ENCODE results near the gene BAZ2B. TPM values are rescaled to one million over a fixed set of nuclear protein-coding genes. Genes with fewer than 3 reads are reported as not detected.

The BAZ2B gene
- total and polyA plus RNA-seq, 7 experiments from 2014 or later: 9.9 to 57.4 (median 15.3) TPM

DNA sequence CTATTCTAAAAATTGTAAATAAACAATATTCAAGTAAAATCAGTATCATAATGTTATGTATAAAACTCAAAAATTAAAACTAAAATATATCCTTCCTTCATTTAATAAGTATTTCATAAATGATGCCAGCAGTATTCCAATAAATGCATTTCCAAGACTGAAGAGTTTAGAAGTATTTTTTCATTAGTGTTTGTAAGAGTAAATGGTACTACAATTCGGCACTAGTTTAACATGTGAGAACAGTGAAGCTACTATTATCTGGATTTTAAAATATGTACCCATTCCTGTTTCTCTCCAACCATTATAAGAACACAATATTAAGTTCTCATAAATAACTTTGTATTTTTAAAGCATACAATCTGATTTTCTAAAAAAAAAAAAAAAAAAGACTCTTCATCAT lies 3.3 kb downstream of the BAZ2B start:
- intact Hi-C loops (cut with micrococcal nuclease): loop anchor here in 1 of 2 donors (10.0 kb wide), 2 partner anchors 182 to 292 kb away; partner anchors contain the start of genes CD302 and LY75
- H3K27me3 Mint-ChIP-seq: peaks cover 17 to 52% (median 41%) of the 10 kb centered on the region in 5 donors
- Histone ChIP-seq H3K9me3 (ENCODE audit: control insufficient read depth in 2 of 3, low read length in 3 of 3) (no peaks in the 10 kb centered on the region), H3K27ac (ENCODE audit: low read depth, low read length) (no peak overlapping the region), H3K4me3 (ENCODE audit: low read length) (no peak overlapping the region), H3K36me3 (ENCODE audit: control insufficient read depth in 2 of 3, insufficient read depth in 3 of 3, low read length in 3 of 3) (no peaks in the 10 kb centered on the region), H3K4me1 (ENCODE audit: control insufficient read depth in 2 of 2, insufficient read depth in 2 of 2, low read length in 2 of 2) (peaks cover 4 to 5% of the 10 kb centered on the region in 2 donors), H3K27me3 (ENCODE audit: control insufficient read depth in 2 of 2, insufficient read depth in 2 of 2, low read length in 2 of 2) (peaks cover 3% of the 10 kb centered on the region in 2 donors)
- H3K36me3 Mint-ChIP-seq: peaks cover 0 to 4% (median 0%) of the 10 kb centered on the region in 5 donors
- DNase-seq (no peak), ATAC-seq (no peak)
- H3K27ac Mint-ChIP-seq: no peak overlapping the region
- ChIA-PET POLR2A (interaction anchor here (0.6 kb wide), 1 partner anchor 228 kb away, joined by 3 read pairs; no protein-coding TSS in a partner anchor), CTCF (no interaction called here)
- H3K9me3 Mint-ChIP-seq: no peaks in the 10 kb centered on the region
- no peak overlapping the region for H3K4me3 Mint-ChIP-seq
- peaks cover 10 to 18% (median 15%) of the 10 kb centered on the region in 7 donors for H3K4me1 Mint-ChIP-seq

DNA sequence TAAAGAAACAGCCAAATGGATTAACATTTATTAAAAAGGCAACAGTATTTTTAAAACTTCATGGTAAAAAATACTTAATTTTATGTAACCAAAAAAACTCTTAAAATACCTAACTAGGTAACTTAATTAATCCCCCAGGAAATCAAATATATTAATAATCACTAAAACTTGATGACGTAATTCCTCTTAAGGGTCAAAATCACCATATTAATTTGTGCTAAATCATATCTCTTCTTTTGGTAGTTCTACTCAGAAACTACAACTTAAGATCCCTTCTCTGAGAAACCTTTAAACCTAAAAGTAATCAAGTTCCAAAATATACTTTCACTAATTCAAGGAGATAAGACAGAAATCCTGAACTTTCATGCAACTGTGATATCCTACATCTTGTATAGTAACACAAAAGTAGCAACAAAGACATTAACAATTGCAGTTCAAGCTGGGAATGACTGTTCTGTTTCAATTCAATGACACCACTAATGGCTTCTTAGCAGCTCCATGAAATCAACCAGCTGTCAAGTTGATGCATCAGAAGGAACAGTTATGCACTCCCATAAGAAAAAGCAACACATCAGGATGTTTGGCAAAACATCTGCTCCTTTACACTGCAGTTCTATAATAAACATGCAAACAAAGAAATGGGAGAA lies 4.0 kb downstream of the BAZ2B start:
- peaks cover 3% of the 10 kb centered on the region in 2 donors for H3K27me3 ChIP-seq (ENCODE audit: control insufficient read depth in 2 of 2, insufficient read depth in 2 of 2, low read length in 2 of 2)

DNA sequence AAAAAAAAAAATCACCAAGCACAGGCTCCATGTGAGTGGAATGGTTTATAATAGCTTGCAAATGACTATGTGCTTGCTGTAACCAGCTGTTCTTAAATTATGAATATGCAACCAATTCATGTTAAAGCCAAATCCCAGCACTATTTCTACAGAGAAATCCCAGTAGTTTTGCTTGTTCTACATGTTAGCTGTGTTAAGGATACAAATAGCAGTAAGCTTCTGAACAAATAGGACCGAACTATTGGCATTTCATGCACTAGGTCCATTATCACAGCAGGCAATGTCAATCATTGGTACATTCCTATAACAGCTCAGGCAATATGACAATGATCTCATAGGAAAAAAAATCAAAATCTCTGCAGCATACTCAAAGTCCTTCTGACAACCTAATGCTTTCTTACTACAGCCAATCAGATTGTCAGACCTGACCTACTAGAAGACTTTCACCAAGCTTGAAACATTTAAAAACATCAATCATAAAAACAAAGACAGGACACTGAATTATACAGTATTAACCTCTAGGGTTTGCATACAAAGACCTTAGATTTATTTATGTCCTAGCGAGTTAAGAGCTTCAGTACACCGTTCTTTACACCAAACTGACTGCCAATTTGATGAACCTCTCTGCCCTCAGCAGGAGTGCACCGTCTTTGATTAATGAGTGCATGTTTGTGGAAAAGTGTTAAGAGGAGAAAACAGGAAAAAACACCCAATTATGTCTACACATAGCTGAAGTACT lies 6.4 kb downstream of the BAZ2B start:
- no peaks in the 10 kb centered on the region for H3K9me3 Mint-ChIP-seq
- intact Hi-C loops (cut with micrococcal nuclease): loop anchor here in 1 of 2 donors (10.0 kb wide), 2 partner anchors 185 to 295 kb away; partner anchors contain the start of genes CD302 and LY75
- no peaks in the 10 kb centered on the region for H3K9me3 ChIP-seq (ENCODE audit: control insufficient read depth in 2 of 3, low read length in 3 of 3)
- no peak overlapping the region for H3K27ac ChIP-seq (ENCODE audit: low read depth, low read length)
- H3K4me1 Mint-ChIP-seq: peaks cover 3 to 9% (median 4%) of the 10 kb centered on the region in 7 donors
- H3K27me3 ChIP-seq (ENCODE audit: control insufficient read depth in 2 of 2, insufficient read depth in 2 of 2, low read length in 2 of 2): no peaks in the 10 kb centered on the region
- ChIA-PET CTCF (no interaction called here), POLR2A (no interaction called here)
- H3K27ac Mint-ChIP-seq: no peak overlapping the region
- no peak overlapping the region for H3K4me3 ChIP-seq (ENCODE audit: low read length)
- ATAC-seq (no peak), DNase-seq (no peak)
- H3K36me3 Mint-ChIP-seq: no peaks in the 10 kb centered on the region
- H3K4me3 Mint-ChIP-seq: no peak overlapping the region
- H3K4me1 ChIP-seq (ENCODE audit: control insufficient read depth in 2 of 2, insufficient read depth in 2 of 2, low read length in 2 of 2): no peaks in the 10 kb centered on the region
- H3K36me3 ChIP-seq (ENCODE audit: control insufficient read depth in 2 of 3, insufficient read depth in 3 of 3, low read length in 3 of 3): no peaks in the 10 kb centered on the region
- H3K27me3 Mint-ChIP-seq: peaks cover 7 to 24% (median 19%) of the 10 kb centered on the region in 5 donors

More for the DNA sequence above, 4.0 kb downstream of the BAZ2B start:
- DNase-seq: no peak
- intact Hi-C loops (cut with micrococcal nuclease): loop anchor here in 1 of 2 donors (10.0 kb wide), 2 partner anchors 182 to 292 kb away; partner anchors contain the start of genes CD302 and LY75
- H3K27ac ChIP-seq (ENCODE audit: low read depth, low read length): no peak overlapping the region
- H3K9me3 ChIP-seq (ENCODE audit: control insufficient read depth in 2 of 3, low read length in 3 of 3): no peaks in the 10 kb centered on the region
- Mint-ChIP-seq H3K4me1 (peaks cover 10 to 18% (median 15%) of the 10 kb centered on the region in 7 donors), H3K27ac (no peak overlapping the region), H3K36me3 (peaks cover 0 to 4% (median 0%) of the 10 kb centered on the region in 5 donors), H3K27me3 (peaks cover 17 to 45% (median 35%) of the 10 kb centered on the region in 5 donors), H3K4me3 (no peak overlapping the region), H3K9me3 (no peaks in the 10 kb centered on the region)
- ATAC-seq: no peak
- no peaks in the 10 kb centered on the region for H3K36me3 ChIP-seq (ENCODE audit: control insufficient read depth in 2 of 3, insufficient read depth in 3 of 3, low read length in 3 of 3)
- no peak overlapping the region for H3K4me3 ChIP-seq (ENCODE audit: low read length)
- CTCF ChIA-PET: no interaction called here
- H3K4me1 ChIP-seq (ENCODE audit: control insufficient read depth in 2 of 2, insufficient read depth in 2 of 2, low read length in 2 of 2): peaks cover 4 to 5% of the 10 kb centered on the region in 2 donors
- POLR2A ChIA-PET: interaction anchor here (0.6 kb wide), 1 partner anchor 227 kb away, joined by 3 read pairs; no protein-coding TSS in a partner anchor

DNA sequence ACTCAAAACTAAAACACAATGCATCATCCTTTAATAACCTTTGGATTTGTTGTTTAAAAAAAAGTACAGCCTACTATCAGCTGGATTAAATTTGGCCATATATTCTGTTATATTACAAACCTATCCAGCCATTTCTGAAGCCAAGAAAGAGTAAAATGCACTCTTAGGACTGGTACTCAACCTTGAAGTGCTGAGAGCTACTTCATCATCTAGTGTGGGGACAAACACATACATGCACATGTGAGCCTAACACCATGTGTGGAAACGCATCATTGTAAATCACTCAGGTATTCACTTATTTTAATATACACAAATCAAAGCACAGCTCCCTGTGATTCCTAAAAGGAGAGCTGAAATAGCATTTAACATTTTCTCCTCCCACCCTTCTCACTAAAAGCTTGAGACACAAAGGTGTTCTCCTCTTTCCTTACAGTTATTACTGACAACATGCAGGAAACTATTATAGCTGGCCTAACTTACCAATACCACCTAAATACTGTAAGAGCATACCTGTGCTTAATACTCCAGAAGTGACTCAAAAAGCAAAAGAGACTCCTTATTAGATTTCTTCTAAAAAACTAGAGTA lies 7.5 kb downstream of the BAZ2B start:
- H3K27me3 Mint-ChIP-seq: peaks cover 0 to 14% (median 7%) of the 10 kb centered on the region in 5 donors
- ATAC-seq: no peak
- H3K36me3 Mint-ChIP-seq: no peaks in the 10 kb centered on the region
- no peaks in the 10 kb centered on the region for H3K9me3 ChIP-seq (ENCODE audit: control insufficient read depth in 2 of 3, low read length in 3 of 3)
- H3K9me3 Mint-ChIP-seq: no peaks in the 10 kb centered on the region
- CTCF ChIA-PET: no interaction called here
- no peak overlapping the region for H3K4me3 ChIP-seq (ENCODE audit: low read length)
- no peak for DNase-seq
- intact Hi-C loops (cut with micrococcal nuclease): no loop called here
- no peak overlapping the region for H3K4me3 Mint-ChIP-seq
- H3K4me1 Mint-ChIP-seq: peaks cover 0 to 2% (median 0%) of the 10 kb centered on the region in 7 donors
- H3K36me3 ChIP-seq (ENCODE audit: control insufficient read depth in 2 of 3, insufficient read depth in 3 of 3, low read length in 3 of 3): no peaks in the 10 kb centered on the region
- H3K4me1 ChIP-seq (ENCODE audit: control insufficient read depth in 2 of 2, insufficient read depth in 2 of 2, low read length in 2 of 2): no peaks in the 10 kb centered on the region
- no peaks in the 10 kb centered on the region for H3K27me3 ChIP-seq (ENCODE audit: control insufficient read depth in 2 of 2, insufficient read depth in 2 of 2, low read length in 2 of 2)
- POLR2A ChIA-PET: no interaction called here
- H3K27ac Mint-ChIP-seq: no peak overlapping the region
- H3K27ac ChIP-seq (ENCODE audit: low read depth, low read length): no peak overlapping the region

DNA sequence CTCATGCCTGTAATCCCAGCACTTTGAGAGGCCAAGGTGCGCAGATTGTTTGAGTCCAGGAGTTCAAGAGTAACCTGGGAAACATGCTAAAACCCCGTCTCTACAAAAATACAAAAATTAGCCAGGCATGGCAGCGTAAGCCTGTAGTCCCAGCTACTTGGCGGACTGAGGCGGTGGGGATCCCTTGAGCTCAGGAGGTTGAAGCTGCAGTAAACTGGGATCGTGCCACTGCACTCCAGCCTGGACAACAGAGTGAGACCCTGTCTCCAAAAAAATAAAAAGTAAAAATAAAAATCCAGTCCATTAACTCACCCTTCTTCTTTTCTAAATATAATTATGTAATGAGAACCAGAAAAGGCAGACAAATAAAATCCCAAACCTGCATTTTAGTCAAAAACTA lies 8.2 kb downstream of the BAZ2B start:
- Mint-ChIP-seq H3K36me3 (no peaks in the 10 kb centered on the region), H3K4me3 (no peak overlapping the region), H3K27ac (no peak overlapping the region), H3K4me1 (no peaks in the 10 kb centered on the region), H3K9me3 (no peaks in the 10 kb centered on the region), H3K27me3 (peaks cover 0 to 9% (median 4%) of the 10 kb centered on the region in 5 donors)
- no peaks in the 10 kb centered on the region for H3K27me3 ChIP-seq (ENCODE audit: control insufficient read depth in 2 of 2, insufficient read depth in 2 of 2, low read length in 2 of 2)
- H3K36me3 ChIP-seq (ENCODE audit: control insufficient read depth in 2 of 3, insufficient read depth in 3 of 3, low read length in 3 of 3): no peaks in the 10 kb centered on the region
- no peak overlapping the region for H3K27ac ChIP-seq (ENCODE audit: low read depth, low read length)
- intact Hi-C loops (cut with micrococcal nuclease): no loop called here
- DNase-seq (no peak), ATAC-seq (no peak)
- no peaks in the 10 kb centered on the region for H3K4me1 ChIP-seq (ENCODE audit: control insufficient read depth in 2 of 2, insufficient read depth in 2 of 2, low read length in 2 of 2)
- ChIA-PET CTCF (no interaction called here), POLR2A (no interaction called here)
- H3K4me3 ChIP-seq (ENCODE audit: low read length): no peak overlapping the region
- no peaks in the 10 kb centered on the region for H3K9me3 ChIP-seq (ENCODE audit: control insufficient read depth in 2 of 3, low read length in 3 of 3)

DNA sequence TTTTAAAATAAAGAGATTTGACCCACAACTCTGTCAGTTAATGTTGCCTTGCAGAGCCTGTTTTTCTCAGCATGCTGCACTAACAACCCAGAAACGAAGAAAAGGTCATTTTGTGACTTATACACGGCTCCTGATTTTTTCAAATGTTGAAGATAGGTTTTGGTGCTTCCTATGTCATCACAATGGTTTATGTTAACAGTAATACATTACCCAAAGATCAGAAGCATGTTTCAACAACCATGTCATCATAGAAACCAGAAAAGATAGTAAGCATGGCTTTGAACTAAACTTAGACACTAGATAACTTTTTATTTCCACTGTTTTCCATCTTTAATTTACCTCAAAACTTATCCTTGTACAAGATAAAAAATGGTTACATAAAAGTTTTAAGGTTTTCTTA lies 10.1 kb downstream of the BAZ2B start:
- CTCF ChIA-PET: no interaction called here

More for the DNA sequence above, 10.1 kb downstream of the BAZ2B start:
- H3K27ac ChIP-seq (ENCODE audit: low read depth, low read length): no peak overlapping the region
- Mint-ChIP-seq H3K27ac (no peak overlapping the region), H3K4me3 (no peak overlapping the region), H3K27me3 (peaks cover 0 to 2% (median 0%) of the 10 kb centered on the region in 5 donors), H3K9me3 (no peaks in the 10 kb centered on the region), H3K4me1 (no peaks in the 10 kb centered on the region), H3K36me3 (no peaks in the 10 kb centered on the region)
- POLR2A ChIA-PET: no interaction called here
- DNase-seq (no peak), ATAC-seq (no peak)
- H3K36me3 ChIP-seq (ENCODE audit: control insufficient read depth in 2 of 3, insufficient read depth in 3 of 3, low read length in 3 of 3): no peaks in the 10 kb centered on the region
- H3K4me1 ChIP-seq (ENCODE audit: control insufficient read depth in 2 of 2, insufficient read depth in 2 of 2, low read length in 2 of 2): no peaks in the 10 kb centered on the region
- H3K27me3 ChIP-seq (ENCODE audit: control insufficient read depth in 2 of 2, insufficient read depth in 2 of 2, low read length in 2 of 2): no peaks in the 10 kb centered on the region
- H3K9me3 ChIP-seq (ENCODE audit: control insufficient read depth in 2 of 3, low read length in 3 of 3): no peaks in the 10 kb centered on the region
- H3K4me3 ChIP-seq (ENCODE audit: low read length): no peak overlapping the region
- intact Hi-C loops (cut with micrococcal nuclease): no loop called here

All from naive thymus-derived CD4-positive, alpha-beta T cell (primary cell).